GM19324 (cell line): Measurements from ENCODE around the gene OTOA.
"Not testable (repeated sequence)": the region's sequence is repeated elsewhere in the genome, so short reads cannot be mapped to it uniquely, and the experiment has no call there.

Source experiments
- ATAC-seq: cut with Tn5 transposase; IDR thresholded peaks from one replicate; pipeline ENCODE4 v1.9.1; 2021; ENCODE audit warnings: mild to moderate bottlenecking, moderate library complexity; ENCODE audit not compliant: unreplicated experiment, low FRiP score

Gene OTOA

DNA sequence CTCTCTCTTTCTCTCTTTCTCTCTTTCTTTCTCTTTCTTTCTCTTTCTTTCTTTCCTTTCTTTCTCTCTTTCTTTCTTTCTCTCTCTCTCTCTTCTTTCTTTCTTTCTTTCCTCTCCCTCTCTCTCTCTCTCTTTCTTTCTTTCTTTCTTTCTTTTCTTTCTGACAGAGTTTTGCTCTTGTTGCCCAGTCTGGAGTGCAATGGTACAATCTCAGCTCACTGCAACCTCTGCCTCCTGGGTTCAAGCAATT, 50.5 kb downstream of the OTOA start:
- ATAC-seq: not testable (repeated sequence)

DNA sequence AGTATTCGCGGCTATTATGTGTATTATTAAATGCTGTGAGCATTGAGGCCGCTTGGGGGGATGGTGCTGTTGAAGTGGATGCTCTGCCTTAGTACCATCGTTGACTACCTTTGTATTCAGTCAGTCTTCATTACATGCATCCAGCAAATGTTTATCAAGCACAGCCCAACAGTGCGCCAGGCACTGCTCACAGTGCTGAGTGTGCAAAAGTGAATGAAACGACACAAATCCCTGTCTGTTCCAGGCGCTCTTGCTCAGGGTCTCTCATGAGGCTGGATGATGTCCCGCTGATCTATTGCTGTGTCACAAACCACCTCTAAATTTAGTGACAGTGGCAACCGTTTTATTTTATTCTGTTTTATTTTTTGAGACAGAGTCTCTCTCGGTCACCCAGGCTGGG, 53.8 kb downstream of the OTOA start:
- no peak for ATAC-seq

DNA sequence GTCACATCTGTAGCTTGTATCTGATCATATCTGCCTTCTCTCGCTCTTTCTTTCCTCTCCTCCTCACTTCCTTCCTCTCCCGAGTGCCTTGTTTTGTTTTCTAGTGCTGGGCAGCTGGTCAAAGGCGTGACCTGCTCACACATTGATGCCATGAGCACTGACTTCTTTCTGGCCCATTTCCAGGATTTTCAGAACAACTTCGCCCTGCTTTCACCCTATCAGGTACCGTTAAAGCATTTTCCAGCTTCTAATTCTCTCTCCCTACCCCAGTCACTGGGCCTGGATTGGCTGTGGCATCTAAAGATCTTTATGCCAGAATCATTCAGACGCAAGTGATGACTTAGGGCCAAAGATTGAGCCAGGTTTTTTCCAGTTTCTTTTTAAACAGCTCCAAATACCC, 55.5 kb downstream of the OTOA start:
- no peak for ATAC-seq

DNA sequence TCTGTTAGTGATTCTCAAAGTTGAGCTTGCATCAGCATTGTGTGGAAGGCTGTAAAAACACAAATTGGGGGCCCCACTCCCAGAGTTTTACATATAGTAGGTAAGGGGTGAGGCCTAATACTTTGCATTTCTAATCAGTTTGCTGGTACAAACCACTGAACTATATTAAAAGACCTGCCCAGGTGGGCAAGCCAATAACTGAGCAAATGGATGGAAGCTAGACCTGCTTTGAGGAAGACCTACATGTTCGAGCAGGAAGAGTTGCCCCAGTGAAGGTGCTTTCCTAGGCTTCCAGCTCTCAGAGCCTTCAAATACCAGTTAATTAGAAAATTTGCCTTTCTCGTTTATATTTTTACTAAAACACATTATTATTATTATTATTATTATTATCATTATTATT, 56.8 kb downstream of the OTOA start:
- ATAC-seq: no peak

DNA sequence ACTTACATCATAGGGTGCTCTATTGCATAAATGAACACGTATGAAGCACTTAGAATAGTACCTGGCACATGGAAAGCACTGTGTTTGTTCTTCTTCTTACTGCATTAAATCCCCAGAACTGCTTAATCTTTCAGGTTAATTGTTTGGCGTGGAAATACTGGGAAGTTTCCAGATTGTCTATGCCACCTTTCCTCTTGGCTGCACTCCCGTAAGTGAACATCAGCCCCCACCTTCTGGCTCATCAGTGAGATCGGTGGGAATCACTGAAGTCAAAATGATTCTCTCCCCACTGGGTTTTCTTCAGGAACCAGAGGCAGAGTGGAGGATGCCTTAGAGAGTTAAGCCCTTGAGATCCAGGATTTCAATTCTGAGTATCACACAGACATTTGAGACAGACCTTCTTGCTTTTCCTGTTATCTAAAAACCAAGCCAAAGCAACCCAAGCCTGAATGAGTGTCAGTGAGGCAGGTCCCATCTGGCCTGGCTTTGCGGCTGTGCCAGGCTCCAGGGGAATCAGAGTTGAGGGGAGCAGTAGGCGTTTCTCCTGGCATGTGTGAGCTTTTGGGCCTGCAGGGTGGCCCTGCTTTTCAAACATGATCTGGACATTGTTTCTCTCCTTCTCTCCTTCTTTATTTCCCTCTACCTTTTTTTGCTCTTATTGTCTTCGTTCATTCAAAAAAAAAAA, 59.1 kb downstream of the OTOA start:
- ATAC-seq: no peak

DNA sequence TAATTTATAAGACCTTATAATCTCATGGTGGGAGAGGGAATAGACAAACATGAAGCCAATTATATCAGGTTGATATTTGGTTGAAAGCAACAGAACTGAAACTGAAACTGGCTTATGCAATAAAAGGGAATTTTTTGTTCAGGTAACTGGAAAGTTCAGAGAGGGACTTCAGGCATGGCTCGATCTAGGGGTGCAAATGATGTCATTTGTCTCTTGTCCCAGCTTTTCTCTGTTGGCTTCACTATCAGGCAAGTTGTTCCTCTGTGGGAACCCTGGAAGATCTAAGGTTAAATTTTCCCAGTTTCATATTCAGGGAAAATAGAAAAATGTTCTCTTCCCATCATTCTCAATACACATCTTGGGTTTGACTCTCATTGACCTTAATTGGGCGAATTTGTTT, 59.8 kb downstream of the OTOA start:
- no peak for ATAC-seq

DNA sequence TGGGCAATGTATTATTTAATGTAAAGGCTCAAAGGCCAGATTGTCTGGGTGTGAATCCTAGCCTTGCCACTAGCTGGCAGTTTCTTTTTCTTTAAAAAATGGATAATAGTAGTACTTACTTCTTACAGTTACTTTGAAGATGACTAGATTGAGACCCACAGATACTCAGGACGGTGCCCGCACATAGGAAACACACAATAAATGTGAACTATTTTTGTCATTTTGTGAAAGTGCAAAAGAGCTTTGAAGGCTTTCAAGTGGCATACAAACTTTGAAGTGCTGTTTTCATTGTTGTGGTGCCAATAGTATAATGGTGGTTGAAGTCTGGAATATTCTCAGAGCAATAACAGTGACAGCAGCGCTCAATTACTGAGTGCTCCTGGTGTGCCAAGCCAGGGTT, 63.6 kb downstream of the OTOA start:
- ATAC-seq: no peak

DNA sequence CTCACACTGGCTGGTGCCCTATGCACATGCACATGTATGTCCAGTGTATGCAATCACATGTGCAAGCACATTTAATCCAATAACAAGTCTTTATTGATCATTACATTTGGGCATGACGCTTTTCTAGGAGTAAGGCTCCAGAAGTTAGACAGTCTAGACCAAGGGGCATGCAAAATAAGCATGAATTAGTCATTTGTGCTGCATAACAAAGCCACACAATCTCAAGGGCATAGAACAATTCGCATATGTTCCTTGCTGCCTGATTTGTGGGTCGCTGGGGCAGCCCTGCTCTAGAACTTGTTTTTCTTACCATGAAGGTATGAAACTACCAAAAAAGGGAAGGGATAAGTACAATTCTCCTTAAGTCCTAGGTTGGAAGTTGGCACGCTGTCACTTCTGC, 67.5 kb downstream of the OTOA start:
- ATAC-seq: not testable (repeated sequence)

DNA sequence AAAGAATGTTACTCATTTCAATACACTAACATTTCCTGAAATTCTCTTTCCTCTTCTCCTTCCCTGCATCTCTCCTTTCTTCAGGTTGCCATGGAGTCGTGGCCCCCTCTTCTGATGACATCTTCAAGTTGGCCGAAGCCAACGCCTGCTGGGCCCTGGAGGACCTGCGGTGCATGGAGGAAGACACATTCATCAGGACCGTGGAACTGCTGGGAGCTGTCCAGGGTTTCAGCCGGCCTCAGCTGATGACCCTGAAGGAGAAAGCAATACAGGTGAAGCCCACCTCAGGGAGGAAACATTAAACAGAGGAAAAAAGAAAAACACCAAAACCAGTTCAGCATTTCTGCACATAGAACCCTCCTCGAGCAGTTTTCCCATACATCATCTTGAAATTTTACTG, 76.9 kb downstream of the OTOA start:
- not testable (repeated sequence) for ATAC-seq

DNA sequence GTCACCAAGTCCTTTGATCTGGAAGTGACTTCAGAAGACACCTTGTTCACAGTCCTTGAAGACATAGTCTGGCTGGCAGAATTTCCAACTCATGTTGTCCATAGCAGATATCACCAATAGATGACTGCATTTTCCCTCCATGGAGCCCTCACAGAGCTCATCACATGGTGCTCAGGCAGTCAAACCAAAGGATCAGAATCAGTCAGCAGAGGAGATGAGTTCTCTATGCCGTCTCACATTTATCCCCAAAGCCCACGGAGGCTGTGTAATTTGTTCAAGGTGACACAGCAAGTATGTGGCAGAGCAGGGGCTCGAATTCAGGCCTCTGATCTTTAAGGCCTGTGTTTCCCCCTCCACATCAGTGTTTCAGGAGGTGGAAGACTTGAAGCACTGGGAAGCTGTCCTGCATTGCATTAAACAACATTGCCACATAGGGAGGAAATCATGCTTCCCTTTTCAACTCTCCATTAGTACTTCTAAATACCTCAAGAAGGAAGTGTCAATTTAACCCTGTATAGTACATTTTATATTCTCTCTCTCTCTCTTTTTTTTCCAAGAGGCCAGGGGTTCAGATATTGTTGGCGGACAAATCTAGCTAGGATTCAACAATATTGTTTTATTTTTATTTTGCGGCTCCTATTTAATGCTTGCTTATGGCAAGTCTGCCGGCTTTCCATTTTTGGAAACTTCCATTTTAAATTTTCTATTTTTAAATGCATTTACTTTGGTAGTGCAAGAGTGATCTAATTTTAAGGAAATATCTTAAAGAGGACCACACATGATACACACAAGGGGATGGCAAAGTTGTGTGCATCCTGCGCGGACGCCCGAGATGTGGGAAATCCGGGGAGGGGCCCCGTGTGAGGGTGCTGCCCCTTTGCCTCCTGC, 92.7 kb downstream of the OTOA start:
- ATAC-seq: not testable (repeated sequence)

DNA sequence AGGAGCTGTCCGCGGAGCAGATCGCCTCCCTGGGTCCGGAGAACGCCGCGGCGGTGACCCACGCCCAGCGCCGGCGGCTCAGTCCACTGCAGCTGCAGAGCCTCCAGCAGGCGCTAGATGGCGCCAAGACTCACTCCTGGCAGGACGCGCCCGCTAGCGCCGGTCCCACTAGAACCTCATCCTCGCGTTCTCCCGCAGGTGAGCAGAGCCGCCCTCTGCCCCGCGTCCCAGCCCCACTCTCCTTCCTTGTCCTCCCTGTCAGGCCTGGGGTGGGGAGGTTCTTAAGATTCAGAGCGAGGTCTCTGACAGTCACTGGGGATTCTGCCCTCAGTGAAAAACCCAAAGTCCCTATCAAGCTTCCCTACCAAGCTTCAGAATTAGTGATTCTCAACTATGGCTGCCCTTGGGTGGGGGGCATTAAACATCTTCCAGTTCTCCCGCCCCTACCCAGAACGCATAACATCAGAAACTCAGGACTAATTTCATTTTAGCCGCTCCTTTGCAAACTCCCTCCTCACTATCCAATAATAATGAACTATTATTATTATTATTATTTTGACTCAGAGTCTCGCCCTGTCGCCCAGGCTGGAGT, 93.4 kb downstream of the OTOA start:
- ATAC-seq: peak; percentile 65

DNA sequence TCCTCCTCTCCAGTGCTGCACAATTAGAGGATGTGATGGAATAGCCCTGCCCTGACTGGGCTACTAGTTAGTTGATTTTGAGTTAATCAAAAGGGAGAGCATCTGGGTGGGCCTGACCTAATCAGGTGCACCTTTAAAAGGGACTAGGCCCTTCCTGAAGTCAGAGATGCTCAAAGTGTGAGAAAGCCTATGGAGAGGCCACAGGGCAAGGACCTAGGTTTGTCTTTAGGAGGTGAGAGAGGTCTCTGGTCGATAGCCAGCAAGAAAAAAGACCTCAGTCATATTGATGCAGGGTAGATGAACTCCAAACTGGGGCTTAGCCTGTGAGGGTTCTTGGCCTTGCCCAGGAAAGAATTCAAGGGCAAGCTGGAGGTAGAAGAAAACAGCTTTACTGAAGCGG, 104.5 kb downstream of the OTOA start:
- not testable (repeated sequence) for ATAC-seq

DNA sequence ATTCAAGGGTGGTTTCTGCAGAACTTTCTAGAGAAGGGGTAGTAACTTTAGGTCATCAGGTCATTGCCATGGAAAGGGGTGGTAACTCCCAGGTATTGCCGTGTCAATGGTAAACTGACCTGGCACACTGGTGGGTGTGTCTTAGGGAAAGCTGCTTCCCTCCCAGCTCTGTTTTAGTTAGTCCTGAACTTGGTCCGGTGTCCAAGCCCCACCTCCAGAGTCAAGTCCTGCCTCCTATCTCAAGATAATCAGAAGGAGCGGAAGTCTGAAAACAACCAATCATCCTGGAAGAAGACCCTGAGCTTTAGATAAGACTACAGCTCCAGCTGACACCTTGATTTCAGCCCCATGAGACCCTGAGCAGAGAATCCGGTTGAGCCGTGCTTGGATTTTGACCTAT, 105.0 kb downstream of the OTOA start:
- not testable (repeated sequence) for ATAC-seq

DNA sequence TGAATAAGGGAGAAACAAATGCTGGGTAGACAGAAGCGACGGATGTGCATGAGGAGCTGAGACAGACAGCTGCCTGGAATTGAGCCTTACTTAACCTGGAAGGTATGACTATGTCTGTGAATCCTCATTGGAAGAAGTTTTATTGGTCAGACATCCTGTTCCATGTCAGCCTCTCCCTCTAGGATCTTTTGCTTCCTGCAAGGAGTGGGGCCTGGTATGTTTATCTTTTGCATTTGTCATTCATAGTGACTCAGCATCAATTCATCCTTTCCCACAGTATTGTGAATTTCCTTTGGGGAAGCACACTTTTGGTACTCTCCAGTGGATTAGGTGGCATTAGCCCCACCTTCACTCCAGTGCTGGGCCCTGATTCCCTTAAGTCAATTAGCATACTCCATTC, 105.5 kb downstream of the OTOA start:
- ATAC-seq: not testable (repeated sequence)

DNA sequence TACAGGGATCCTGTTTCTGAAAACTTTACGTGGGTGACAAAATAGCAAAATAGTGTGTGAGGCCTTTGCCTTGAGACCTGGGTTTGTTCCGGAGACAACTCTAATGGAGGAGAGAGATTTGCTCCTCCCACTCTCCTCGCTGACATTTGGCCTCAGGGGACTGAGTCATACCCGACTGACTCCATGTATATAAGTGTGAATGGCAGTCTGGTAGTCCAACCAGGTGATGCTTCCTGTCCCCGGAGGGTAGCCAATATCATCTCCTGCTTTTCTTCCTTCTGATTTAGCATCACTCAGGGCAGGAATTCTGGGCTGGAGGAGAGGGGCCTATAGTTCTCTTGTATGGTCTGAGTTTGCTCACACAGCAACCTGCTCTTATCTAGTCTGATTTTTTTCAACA, 106.8 kb downstream of the OTOA start:
- not testable (repeated sequence) for ATAC-seq

DNA sequence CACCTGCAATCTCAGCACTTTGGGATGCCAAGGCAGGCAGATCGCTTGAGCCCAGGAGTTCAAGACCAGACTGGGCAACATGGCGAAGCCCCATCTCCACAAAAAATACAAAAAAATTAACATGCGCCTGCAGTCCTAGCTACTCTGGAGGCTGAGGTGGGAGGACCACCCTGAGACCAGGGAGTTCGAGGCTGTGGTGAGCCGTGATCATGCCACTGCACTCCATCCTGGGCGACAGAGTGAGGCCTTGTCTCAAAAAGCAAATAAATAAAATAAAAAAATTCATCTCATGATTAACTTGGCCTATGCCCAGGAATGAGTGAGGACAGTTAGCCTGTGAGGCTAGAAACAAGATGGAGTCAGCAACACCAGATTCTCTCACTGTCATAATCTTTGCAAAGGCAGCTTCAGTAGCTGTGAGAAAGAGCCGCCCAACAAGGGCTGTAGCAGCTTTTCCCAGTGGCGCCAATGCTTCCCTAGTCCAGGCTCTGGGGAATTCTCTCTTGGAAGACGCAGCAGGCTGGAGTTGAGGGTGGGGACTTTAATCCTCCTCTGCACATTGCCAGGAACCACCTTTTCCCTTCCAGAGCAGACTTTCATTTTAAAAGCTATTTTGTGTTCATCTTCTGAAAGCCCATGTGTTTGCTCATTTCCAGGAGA, 108.9 kb downstream of the OTOA start:
- not testable (repeated sequence) for ATAC-seq

DNA sequence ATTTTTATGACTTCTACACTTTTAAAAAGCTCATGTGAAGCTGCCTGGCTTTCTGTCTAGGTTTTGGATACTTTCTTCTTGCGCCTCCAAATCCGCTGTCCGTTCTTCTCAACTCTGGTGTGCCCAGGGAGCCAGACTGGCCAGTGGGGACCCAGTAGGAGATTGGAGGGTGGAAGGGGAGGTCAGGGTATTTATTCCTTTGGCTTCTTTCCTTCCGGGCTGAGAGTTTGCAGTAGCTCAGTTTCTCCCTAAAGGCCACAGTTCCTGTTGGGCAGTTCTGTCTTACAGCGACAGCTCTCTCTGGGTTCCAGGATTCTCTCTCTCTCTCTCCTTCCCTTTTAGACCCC, 109.4 kb downstream of the OTOA start:
- not testable (repeated sequence) for ATAC-seq

DNA sequence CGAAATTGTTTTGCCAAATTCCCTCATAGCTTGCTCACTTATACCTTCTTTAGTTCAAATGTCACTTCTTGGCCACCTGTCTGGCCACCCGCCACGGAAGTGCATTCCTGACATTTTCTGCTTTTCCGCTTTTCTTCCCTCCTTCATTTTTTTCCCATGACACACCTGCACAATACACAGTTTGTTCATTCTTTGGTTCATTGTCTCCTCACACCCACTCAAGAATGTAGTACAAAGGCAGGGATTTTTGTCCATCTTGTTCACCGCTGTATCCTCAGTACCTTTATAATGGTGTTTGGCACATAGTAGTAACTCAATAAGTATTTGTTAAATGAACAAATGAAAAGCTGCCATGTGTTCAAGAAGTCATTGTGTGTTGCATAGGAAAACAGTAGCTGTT, 116.8 kb downstream of the OTOA start:
- not testable (repeated sequence) for ATAC-seq

DNA sequence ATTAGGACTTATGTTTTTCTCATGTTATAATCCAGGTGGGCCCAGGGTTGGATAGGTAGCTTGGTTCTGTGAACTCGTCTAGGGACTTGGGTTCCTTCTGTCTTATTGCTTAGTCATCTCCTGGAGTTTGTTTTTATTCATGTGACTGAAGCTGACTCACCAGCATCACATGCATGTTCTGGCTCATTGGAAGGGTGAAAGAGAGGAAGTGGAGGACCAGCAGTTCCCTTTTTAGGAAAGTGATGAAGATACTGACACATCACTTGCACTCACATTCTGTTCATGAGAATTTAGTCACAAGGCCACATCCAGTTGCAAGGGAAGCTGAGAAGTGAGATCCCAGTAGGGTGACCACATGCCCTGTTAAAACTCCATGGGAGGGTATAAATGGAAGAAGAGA, 126.7 kb downstream of the OTOA start:
- ATAC-seq: not testable (repeated sequence)

DNA sequence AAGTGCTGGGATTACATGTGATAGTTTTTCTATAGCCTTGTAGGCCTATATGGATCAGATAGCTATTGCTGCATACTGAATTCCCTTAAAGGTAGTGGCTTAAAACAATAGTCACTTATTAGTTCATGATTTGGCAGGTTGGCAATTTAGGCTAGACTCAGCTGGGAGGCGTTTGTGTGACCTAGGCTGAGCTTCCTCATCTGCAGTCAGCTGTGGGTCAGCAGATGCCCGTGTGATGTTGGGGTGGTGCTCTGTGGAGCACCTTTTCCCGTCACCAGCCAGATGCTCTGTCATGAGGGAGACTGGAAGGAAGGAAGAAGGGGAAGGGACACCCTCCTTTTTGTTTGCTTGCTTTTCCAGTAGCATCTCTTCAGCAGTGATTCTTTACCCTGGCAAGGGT, 129.5 kb downstream of the OTOA start:
- ATAC-seq: not testable (repeated sequence)

DNA sequence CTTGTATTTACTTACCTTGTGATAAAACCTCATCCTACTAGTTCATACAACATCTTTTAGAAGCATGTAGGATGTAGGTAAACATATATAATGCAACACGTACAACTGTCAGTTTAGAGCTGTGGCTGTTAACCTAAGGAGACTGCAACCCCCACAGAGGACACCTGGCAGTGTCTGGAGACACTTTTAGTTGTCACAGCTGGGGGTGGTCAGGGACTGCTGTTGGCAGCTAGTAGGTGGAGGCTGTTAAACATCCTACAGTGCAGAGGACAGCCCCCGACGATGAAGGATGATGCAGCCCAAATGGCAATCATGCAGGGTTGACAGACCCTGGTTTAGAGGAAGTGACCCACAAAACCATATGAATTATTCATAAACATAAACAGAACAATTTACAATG, 134.8 kb downstream of the OTOA start:
- not testable (repeated sequence) for ATAC-seq
